ENCODE results near the gene INPP5A.

Gene INPP5A

GRCh38 chr10:132536241-132536876 is 1.2 kb upstream of the INPP5A start:
- DNase-seq (ENCODE audit: low read depth): no peak

GRCh38 chr10:132536877-132537683 is 507 bp upstream of the INPP5A start:
- DNase-seq (ENCODE audit: low read depth): peak; percentile 100

- no peak for DNase-seq (ENCODE audit: low read depth)
Observed at GRCh38 chr10:132538031-132538789, 623 bp downstream of the INPP5A start.

- no peak for DNase-seq (ENCODE audit: low read depth)
Observed at GRCh38 chr10:132538790-132539421, 1.3 kb downstream of the INPP5A start.

- DNase-seq (ENCODE audit: low read depth): peak; percentile 35
Observed at GRCh38 chr10:132539431-132539839, 1.8 kb downstream of the INPP5A start.

GRCh38 chr10:132539894-132540293 is 2.3 kb downstream of the INPP5A start:
- no peak for DNase-seq (ENCODE audit: low read depth)

- no peak for DNase-seq (ENCODE audit: low read depth)
Observed at GRCh38 chr10:132540456-132540855, 2.9 kb downstream of the INPP5A start.

- no peak for DNase-seq (ENCODE audit: low read depth)
Observed at GRCh38 chr10:132541129-132541528, 3.5 kb downstream of the INPP5A start.

- DNase-seq (ENCODE audit: low read depth): no peak
Observed at GRCh38 chr10:132541601-132542011, 4.0 kb downstream of the INPP5A start.

GRCh38 chr10:132542086-132542775 is 4.6 kb downstream of the INPP5A start:
- no peak for DNase-seq (ENCODE audit: low read depth)

- DNase-seq (ENCODE audit: low read depth): no peak
Observed at GRCh38 chr10:132542819-132543218, 5.2 kb downstream of the INPP5A start.

GRCh38 chr10:132543916-132544743 is 6.5 kb downstream of the INPP5A start:
- DNase-seq (ENCODE audit: low read depth): no peak

GRCh38 chr10:132544744-132545658 is 7.4 kb downstream of the INPP5A start:
- DNase-seq (ENCODE audit: low read depth): no peak

- DNase-seq (ENCODE audit: low read depth): no peak
Observed at GRCh38 chr10:132545659-132546367, 8.2 kb downstream of the INPP5A start.

- DNase-seq (ENCODE audit: low read depth): no peak
Observed at GRCh38 chr10:132546567-132547420, 9.2 kb downstream of the INPP5A start.

- DNase-seq (ENCODE audit: low read depth): no peak
Observed at GRCh38 chr10:132547421-132547861, 9.9 kb downstream of the INPP5A start.

GRCh38 chr10:132548106-132548823 is 10.7 kb downstream of the INPP5A start:
- no peak for DNase-seq (ENCODE audit: low read depth)
